ENCODE measurements around the gene ZHX3.

GRCh38 chr20:41152108-41152757, 165.3 kb downstream of the ZHX3 start:
- TF ChIP-seq POLR2A (IDR thresholded peaks at IDR 0.05) (no peak), POLR2AphosphoS5 (IDR thresholded peaks at IDR 0.05) (no peak)
- TF ChIP-seq, protein P1, sequence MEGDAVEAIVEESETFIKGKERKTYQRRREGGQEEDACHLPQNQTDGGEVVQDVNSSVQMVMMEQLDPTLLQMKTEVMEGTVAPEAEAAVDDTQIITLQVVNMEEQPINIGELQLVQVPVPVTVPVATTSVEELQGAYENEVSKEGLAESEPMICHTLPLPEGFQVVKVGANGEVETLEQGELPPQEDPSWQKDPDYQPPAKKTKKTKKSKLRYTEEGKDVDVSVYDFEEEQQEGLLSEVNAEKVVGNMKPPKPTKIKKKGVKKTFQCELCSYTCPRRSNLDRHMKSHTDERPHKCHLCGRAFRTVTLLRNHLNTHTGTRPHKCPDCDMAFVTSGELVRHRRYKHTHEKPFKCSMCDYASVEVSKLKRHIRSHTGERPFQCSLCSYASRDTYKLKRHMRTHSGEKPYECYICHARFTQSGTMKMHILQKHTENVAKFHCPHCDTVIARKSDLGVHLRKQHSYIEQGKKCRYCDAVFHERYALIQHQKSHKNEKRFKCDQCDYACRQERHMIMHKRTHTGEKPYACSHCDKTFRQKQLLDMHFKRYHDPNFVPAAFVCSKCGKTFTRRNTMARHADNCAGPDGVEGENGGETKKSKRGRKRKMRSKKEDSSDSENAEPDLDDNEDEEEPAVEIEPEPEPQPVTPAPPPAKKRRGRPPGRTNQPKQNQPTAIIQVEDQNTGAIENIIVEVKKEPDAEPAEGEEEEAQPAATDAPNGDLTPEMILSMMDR (IDR thresholded peaks at IDR 0.05) = no peak

Data from stomach (tissue), 4 donors.